ENCODE measurements around the gene SLF2. TPM values are rescaled to one million over a fixed set of nuclear protein-coding genes. Genes with fewer than 3 reads are reported as not detected.

SLF2 gene
- total RNA-seq, 1 donor from 2014 or later: 17.1 TPM

- DNase-seq (ENCODE audit: low read depth in 2 of 2): no peak
These were observed 11.7 kb upstream of the SLF2 start for GRCh38 chr10:100901051-100901450.

- DNase-seq (ENCODE audit: low read depth in 2 of 2): no peak
These were observed 10.1 kb upstream of the SLF2 start for GRCh38 chr10:100902622-100903021.

GRCh38 chr10:100904917-100905316 lies 7.8 kb upstream of the SLF2 start:
- DNase-seq (ENCODE audit: low read depth in 2 of 2): no peak

GRCh38 chr10:100907175-100907574 lies 5.6 kb upstream of the SLF2 start:
- no peak for DNase-seq (ENCODE audit: low read depth in 2 of 2)

GRCh38 chr10:100907773-100908363 lies 4.9 kb upstream of the SLF2 start:
- no peak for DNase-seq (ENCODE audit: low read depth in 2 of 2)

- DNase-seq (ENCODE audit: low read depth in 2 of 2): no peak
These were observed 4.4 kb upstream of the SLF2 start for GRCh38 chr10:100908378-100908777.

- peak in 1 of 2 donors; percentile 45 for DNase-seq (ENCODE audit: low read depth in 2 of 2)
These were observed 3.1 kb upstream of the SLF2 start for GRCh38 chr10:100909501-100910263.

- no peak for DNase-seq (ENCODE audit: low read depth in 2 of 2)
These were observed 1.3 kb upstream of the SLF2 start for GRCh38 chr10:100911472-100911871.

GRCh38 chr10:100912013-100912604 lies 654 bp upstream of the SLF2 start:
- DNase-seq (ENCODE audit: low read depth in 2 of 2): peak in 1 of 2 donors; percentile 19

- no peak for DNase-seq (ENCODE audit: low read depth in 2 of 2)
These were observed 705 bp downstream of the SLF2 start for GRCh38 chr10:100913470-100913865.

- no peak for DNase-seq (ENCODE audit: low read depth in 2 of 2)
These were observed 4.3 kb downstream of the SLF2 start for GRCh38 chr10:100917071-100917470.

- DNase-seq (ENCODE audit: low read depth in 2 of 2): no peak
These were observed 10.8 kb downstream of the SLF2 start for GRCh38 chr10:100923580-100923979.

GRCh38 chr10:100927266-100927665 lies 14.5 kb downstream of the SLF2 start:
- peak; percentile 9 to 82 for DNase-seq (ENCODE audit: low read depth in 2 of 2)

GRCh38 chr10:100928039-100928438 lies 15.3 kb downstream of the SLF2 start:
- no peak for DNase-seq (ENCODE audit: low read depth in 2 of 2)

GRCh38 chr10:100930368-100930767 lies 17.6 kb downstream of the SLF2 start:
- no peak for DNase-seq (ENCODE audit: low read depth in 2 of 2)

- DNase-seq (ENCODE audit: low read depth in 2 of 2): peak in 1 of 2 donors; percentile 25
These were observed 21.4 kb downstream of the SLF2 start for GRCh38 chr10:100934084-100934659.

GRCh38 chr10:100939763-100940344 lies 27.1 kb downstream of the SLF2 start:
- DNase-seq (ENCODE audit: low read depth in 2 of 2): no peak

- no peak for DNase-seq (ENCODE audit: low read depth in 2 of 2)
These were observed 29.5 kb downstream of the SLF2 start for GRCh38 chr10:100942229-100942628.

- DNase-seq (ENCODE audit: low read depth in 2 of 2): no peak
These were observed 30.7 kb downstream of the SLF2 start for GRCh38 chr10:100943508-100943907.

- no peak for DNase-seq (ENCODE audit: low read depth in 2 of 2)
These were observed 33.0 kb downstream of the SLF2 start for GRCh38 chr10:100945754-100946153.

- no peak for DNase-seq (ENCODE audit: low read depth in 2 of 2)
These were observed 36.2 kb downstream of the SLF2 start for GRCh38 chr10:100948916-100949315.

GRCh38 chr10:100960251-100960650 lies 47.5 kb downstream of the SLF2 start:
- DNase-seq (ENCODE audit: low read depth in 2 of 2): no peak

All from dermis microvascular lymphatic vessel endothelial cell (primary cell).